Activated CD4-positive, alpha-beta T cell treated with anti-CD3 and anti-CD28 coated beads, Interleukin-2, amount 10 ng/mL, durations not matched to agents 24 days and 14 days (primary cell): ENCODE measurements around the gene C1orf21. TPM values are rescaled to one million over a fixed set of nuclear protein-coding genes. Genes with fewer than 3 reads are reported as not detected.
A peak's percentile ranks its signal among the peaks of the same experiment; 100 is the strongest.

Source experiments
- DNase-seq: peaks from one replicate; pipeline ENCODE4 v3.0.0; 2022
- H3K27ac Mint-ChIP-seq: one replicate; pipeline ENCODE4 v1.8.0; 2022; ENCODE audit warnings: mild to moderate bottlenecking, mixed read lengths
- H3K27me3 Mint-ChIP-seq: one replicate; pipeline ENCODE4 v1.8.0; 2022; ENCODE audit warnings: mixed read lengths
- H3K36me3 Mint-ChIP-seq: one replicate; pipeline ENCODE4 v1.8.0; 2022; ENCODE audit warnings: low read depth, mild to moderate bottlenecking, mixed read lengths
- H3K4me1 Mint-ChIP-seq: one replicate; pipeline ENCODE4 v1.8.0; 2021; ENCODE audit warnings: mixed read lengths
- H3K4me3 Mint-ChIP-seq: one replicate; pipeline ENCODE4 v1.8.0; 2022; ENCODE audit warnings: mild to moderate bottlenecking, moderate library complexity, mixed read lengths
- H3K9me3 Mint-ChIP-seq: one replicate; pipeline ENCODE4 v1.8.0; 2021; ENCODE audit warnings: mixed read lengths
- intact Hi-C: fragments of 100-400 bp; cut with micrococcal nuclease; formaldehyde crosslinking; loops from one replicate; pipeline ENCODE4 v1.15.1; 2023
- total RNA-seq: library from RNA; stranded (reverse); gene quantifications from 2 replicates; pipeline ENCODE4 v1.2.3, GENCODE V29; 2022

C1orf21 gene
- total RNA-seq, 1 donor from 2014 or later: 2.5 TPM

DNA sequence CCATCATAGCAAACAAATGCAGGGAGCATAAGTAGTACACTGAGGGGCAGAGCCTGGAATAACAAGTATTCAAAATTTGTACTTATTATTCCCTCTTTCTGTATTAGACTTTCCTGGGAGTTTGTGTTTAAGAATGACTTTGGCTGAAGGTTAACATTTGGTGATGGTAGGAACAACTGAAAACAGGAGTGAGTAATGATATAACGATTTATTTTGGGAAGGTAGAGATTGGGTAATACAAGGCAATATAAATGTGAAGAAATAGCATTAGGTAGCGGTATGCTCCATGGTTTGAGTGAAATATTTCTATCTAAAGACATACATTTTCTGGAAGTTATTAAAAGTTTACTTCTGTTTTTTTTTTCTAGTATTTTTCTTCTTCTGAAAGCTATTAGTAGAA, 18.5 kb upstream of the C1orf21 start:
- Mint-ChIP-seq H3K27me3 (peaks cover 12% of the 10 kb centered on the region), H3K4me1 (no peaks in the 10 kb centered on the region), H3K4me3 (no peak overlapping the region), H3K36me3 (no peaks in the 10 kb centered on the region), H3K27ac (no peak overlapping the region), H3K9me3 (no peaks in the 10 kb centered on the region)
- DNase-seq: no peak
- intact Hi-C loops: no loop called here

DNA sequence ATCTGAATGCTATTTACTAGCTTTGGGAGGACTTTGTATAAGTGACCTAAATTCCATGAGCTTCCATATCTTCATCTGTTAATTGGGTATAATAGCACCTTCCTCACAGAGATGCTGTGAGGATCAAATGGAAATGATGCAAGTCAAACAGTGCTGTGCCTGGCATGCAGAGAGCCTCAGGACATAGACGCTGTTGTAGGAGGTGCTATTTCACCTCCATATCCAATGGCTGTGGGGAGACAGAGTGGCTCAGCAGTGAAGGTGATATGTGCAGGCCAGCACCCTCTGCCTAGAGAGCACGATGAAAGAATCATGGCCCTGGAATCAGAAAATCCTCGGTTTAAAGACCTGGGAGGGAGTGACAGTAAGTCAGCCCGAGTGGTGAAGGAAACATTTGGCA, 16.0 kb upstream of the C1orf21 start:
- intact Hi-C loops: no loop called here
- H3K36me3 Mint-ChIP-seq: no peaks in the 10 kb centered on the region
- peaks cover 12% of the 10 kb centered on the region for H3K27me3 Mint-ChIP-seq
- no peaks in the 10 kb centered on the region for H3K9me3 Mint-ChIP-seq
- no peak overlapping the region for H3K27ac Mint-ChIP-seq
- H3K4me3 Mint-ChIP-seq: no peak overlapping the region
- no peaks in the 10 kb centered on the region for H3K4me1 Mint-ChIP-seq
- no peak for DNase-seq

DNA sequence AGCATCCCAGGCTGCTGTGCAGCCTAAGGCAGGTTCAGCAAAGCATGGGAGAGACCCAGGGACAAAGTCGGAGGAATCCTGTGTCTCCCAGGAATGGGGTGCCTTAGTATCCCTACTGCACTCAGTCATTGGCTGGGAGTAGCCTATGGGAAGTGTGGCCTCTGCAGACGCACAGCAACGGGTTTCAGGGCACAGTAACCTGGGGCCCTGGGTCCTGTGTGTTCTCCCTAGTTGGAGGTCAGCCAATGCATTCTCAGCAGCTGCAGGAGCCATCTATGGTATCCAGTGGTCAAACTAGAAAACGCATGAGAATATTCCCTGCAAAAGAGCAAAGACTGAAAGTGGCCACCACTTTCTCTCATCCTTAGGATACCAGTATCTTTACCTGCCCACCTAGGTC, 13.7 kb upstream of the C1orf21 start:
- no peaks in the 10 kb centered on the region for H3K36me3 Mint-ChIP-seq
- no peak for DNase-seq
- no peak overlapping the region for H3K4me3 Mint-ChIP-seq
- H3K27ac Mint-ChIP-seq: no peak overlapping the region
- intact Hi-C loops: no loop called here
- peaks cover 12% of the 10 kb centered on the region for H3K27me3 Mint-ChIP-seq
- no peaks in the 10 kb centered on the region for H3K4me1 Mint-ChIP-seq
- no peaks in the 10 kb centered on the region for H3K9me3 Mint-ChIP-seq

DNA sequence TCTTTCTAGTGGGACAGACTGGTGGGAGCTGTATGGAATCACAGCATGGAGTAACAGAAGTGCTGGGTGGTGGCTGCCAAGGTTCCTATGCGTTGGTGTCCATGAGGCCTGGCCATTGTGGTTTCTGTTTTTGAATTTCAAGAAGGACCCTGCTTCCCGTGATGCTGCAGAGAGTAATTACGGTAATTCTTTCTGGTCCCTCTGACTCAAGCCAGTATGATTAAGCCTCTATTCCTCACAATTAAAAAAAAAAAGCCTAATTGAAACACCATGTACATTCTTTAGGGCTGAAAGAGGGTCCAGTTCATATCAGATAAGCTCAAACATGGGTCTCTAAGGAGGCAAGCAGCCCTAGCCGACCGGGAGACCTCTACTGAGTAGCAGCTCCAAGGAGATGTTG, 10.5 kb upstream of the C1orf21 start:
- Mint-ChIP-seq H3K36me3 (no peaks in the 10 kb centered on the region), H3K4me1 (peaks cover 9% of the 10 kb centered on the region), H3K27me3 (peaks cover 15% of the 10 kb centered on the region), H3K4me3 (no peak overlapping the region), H3K9me3 (peaks cover 4% of the 10 kb centered on the region), H3K27ac (no peak overlapping the region)
- DNase-seq: no peak
- intact Hi-C loops: no loop called here

DNA sequence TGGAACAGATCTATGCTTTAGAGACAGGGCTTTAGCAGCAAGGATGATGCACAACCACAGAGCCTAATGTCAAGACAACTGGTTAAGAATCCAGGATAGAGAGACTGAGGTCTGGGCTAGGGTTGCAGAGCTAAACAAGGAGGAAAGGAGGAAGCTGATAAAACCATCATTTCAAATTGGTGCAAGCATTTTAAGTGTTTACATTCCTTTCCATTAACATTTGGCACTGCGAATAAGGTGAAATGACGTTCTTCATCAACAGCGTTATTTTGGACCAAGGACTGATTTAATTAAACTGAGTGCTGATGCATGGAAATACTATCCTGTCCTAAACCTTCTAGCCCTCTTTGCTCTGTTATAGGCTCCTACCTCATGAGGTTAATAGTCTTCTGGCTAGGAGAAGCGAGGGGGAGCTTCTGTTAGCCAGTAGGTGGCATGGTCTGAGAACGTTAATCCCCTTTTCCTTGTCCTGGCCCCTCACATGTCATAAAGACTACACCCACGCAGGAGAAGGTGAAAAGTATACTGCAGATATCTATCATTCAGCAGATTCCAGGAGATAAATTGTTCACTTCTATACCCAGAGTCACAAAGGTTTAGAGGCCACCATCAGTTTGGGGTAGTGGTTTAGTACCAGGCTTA, 7.6 kb upstream of the C1orf21 start:
- no peak overlapping the region for H3K4me3 Mint-ChIP-seq
- no peak overlapping the region for H3K27ac Mint-ChIP-seq
- peaks cover 34% of the 10 kb centered on the region for H3K27me3 Mint-ChIP-seq
- intact Hi-C loops: no loop called here
- peaks cover 4% of the 10 kb centered on the region for H3K9me3 Mint-ChIP-seq
- H3K4me1 Mint-ChIP-seq: peaks cover 9% of the 10 kb centered on the region
- DNase-seq: no peak
- H3K36me3 Mint-ChIP-seq: no peaks in the 10 kb centered on the region

DNA sequence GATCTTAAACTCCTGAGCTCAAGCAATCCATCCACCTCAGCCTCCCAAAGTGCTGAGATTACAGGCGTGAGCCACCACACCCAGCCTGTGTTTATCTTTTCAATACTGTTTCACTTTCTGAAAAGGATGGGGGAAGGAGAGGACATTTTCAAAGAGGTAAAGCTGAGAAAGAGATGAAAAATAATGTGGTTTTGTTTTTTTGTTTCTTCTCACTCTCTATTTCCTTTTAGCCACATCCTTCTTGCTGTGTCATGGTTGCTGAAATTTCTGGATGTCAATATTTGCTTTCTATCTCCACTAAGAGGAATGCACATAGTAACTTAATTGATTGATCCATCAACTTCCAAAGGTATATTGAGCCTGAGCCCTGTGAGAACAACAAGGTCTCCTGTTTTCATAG, 6.4 kb upstream of the C1orf21 start:
- Mint-ChIP-seq H3K4me1 (peaks cover 9% of the 10 kb centered on the region), H3K36me3 (no peaks in the 10 kb centered on the region), H3K27me3 (peaks cover 47% of the 10 kb centered on the region), H3K27ac (no peak overlapping the region), H3K4me3 (no peak overlapping the region), H3K9me3 (peaks cover 4% of the 10 kb centered on the region)
- intact Hi-C loops: no loop called here
- DNase-seq: peak; percentile 59

DNA sequence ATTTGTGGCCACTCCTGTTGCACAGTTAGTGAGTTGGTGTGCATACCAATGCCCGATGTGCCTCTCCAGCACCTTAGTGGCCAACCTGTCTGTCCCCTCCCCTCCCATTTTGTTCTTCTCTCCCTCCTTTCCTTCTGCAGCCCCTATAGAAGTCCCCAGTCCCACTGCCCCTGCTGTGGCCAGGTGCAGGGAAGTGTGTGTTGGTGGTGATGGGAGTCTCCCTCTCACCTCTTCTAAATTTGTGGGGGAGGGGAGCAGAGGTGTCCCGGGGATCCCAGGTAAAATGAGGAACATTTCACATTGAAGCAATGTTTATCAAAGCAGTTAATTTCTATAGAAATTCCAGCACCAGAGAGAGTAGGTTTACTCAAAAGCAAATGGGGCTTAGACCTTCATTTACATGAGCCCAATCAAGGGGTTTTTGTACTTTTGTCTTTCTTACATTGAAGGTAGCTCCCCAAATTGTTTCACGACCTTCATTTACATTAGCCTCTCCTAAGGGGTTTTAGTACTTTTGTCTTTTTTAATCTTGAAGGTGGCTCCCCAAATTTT, 3.0 kb upstream of the C1orf21 start:
- Mint-ChIP-seq H3K9me3 (peaks cover under 1% of the 10 kb centered on the region), H3K4me1 (peaks cover 24% of the 10 kb centered on the region), H3K4me3 (no peak overlapping the region), H3K27ac (no peak overlapping the region), H3K36me3 (no peaks in the 10 kb centered on the region), H3K27me3 (peaks cover 63% of the 10 kb centered on the region)
- intact Hi-C loops: no loop called here
- no peak for DNase-seq

DNA sequence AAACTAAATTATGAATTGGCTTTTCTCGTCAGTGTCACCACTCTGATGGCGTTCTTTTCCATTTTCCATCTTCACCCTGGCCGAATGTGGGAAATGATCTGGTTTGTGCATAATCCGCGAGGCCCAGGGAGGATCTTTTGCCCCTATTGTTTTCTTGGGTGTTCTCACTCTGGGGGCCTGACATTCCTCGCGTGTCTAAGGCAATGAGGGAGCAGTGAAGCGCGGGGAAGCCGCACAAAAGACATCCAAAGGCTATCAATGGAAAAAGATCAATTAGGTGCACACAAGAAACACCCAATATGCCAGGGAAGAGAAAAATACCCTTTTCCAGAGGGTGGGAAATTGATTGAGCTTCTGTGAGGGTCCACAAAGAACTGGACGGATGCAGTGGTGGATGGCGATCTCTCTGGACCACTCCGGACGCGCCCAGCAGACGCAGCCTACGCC, 941 bp upstream of the C1orf21 start:
- intact Hi-C loops: loop anchor here (2.0 to 5.0 kb wide), 5 partner anchors 105 to 914 kb away; partner anchors contain the start of genes ARPC5, SMG7 and TSEN15
- H3K9me3 Mint-ChIP-seq: no peaks in the 10 kb centered on the region
- no peak for DNase-seq
- no peak overlapping the region for H3K27ac Mint-ChIP-seq
- H3K27me3 Mint-ChIP-seq: peaks cover 76% of the 10 kb centered on the region
- peaks cover 19% of the 10 kb centered on the region for H3K4me1 Mint-ChIP-seq
- H3K36me3 Mint-ChIP-seq: no peaks in the 10 kb centered on the region
- peak overlapping the region; percentile 83 for H3K4me3 Mint-ChIP-seq

DNA sequence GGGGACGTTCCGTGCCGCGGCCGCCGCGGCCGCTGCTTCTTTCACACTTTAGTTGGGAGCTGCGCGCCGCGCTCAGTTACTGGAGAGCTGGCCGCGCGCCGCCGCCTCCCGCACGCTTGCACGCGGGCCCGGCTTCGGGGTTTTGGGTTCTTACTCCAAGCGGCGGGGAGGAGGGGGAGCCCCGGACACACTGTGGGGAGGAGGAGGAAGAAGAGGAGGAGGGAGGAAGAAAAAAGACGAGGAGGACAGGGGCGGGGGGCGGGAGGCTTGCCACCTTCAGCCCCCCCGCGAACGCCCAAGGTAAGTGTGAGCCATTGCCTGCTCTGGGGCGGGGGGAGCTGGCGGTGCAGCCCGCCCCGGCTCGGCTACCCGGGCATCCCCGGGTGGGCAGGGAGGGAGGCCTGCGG, 243 bp downstream of the C1orf21 start:
- H3K4me1 Mint-ChIP-seq: peaks cover 16% of the 10 kb centered on the region
- H3K4me3 Mint-ChIP-seq: peak overlapping the region; percentile 84
- DNase-seq: no peak
- no peaks in the 10 kb centered on the region for H3K9me3 Mint-ChIP-seq
- intact Hi-C loops: loop anchor here (2.0 to 5.0 kb wide), 5 partner anchors 104 to 915 kb away; partner anchors contain the start of genes ARPC5, SMG7 and TSEN15
- H3K27me3 Mint-ChIP-seq: peaks cover 80% of the 10 kb centered on the region
- no peaks in the 10 kb centered on the region for H3K36me3 Mint-ChIP-seq
- H3K27ac Mint-ChIP-seq: peak overlapping the region; percentile 83

DNA sequence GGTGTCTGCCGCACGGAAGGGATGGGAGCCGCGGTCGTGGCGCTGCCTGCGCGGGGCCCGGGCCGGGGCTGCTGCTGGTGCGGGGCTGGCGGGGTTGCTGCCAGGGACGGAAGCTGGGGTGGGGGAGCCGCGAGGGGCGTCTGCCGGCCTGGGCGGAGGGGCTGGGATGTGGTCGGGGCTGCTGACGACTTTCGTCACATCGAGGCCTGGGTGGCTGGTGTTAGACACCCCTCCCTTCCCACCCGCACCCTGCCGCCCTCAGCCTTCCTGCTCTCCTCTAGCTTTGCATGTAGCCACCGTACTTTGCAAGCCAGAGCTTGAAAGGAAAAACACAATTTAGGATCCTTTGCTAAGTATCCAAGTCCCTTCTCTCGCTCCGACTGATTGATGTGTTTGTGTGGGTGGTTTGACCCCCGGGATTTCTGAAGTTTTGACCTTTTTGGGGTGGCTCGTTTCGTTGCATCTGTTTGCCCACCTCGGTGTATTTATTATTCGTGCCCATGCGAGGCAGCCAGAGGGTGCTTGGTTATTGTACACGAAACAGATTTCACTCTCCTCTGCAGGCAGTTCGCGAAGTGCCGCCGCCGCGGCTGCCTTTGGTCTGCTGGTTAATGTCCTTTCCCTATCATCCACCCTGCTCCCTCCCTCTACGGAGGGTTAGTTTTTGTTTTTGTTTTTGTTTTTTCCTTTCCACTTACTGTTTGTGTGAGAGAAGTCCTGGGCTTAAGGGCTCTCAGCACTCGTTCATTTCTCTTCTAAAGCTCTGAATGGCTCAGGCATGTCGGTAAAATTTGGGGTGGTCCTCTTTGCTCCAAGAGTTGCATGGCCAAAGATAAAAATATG, 868 bp downstream of the C1orf21 start:
- Mint-ChIP-seq H3K27me3 (peaks cover 79% of the 10 kb centered on the region), H3K9me3 (no peaks in the 10 kb centered on the region), H3K36me3 (no peaks in the 10 kb centered on the region), H3K4me1 (peaks cover 16% of the 10 kb centered on the region), H3K27ac (peak overlapping the region; percentile 14), H3K4me3 (peak overlapping the region; percentile 84)
- intact Hi-C loops: loop anchor here (2.0 to 5.0 kb wide), 5 partner anchors 103 to 915 kb away; partner anchors contain the start of genes ARPC5, SMG7 and TSEN15
- peak; percentile 79 for DNase-seq

DNA sequence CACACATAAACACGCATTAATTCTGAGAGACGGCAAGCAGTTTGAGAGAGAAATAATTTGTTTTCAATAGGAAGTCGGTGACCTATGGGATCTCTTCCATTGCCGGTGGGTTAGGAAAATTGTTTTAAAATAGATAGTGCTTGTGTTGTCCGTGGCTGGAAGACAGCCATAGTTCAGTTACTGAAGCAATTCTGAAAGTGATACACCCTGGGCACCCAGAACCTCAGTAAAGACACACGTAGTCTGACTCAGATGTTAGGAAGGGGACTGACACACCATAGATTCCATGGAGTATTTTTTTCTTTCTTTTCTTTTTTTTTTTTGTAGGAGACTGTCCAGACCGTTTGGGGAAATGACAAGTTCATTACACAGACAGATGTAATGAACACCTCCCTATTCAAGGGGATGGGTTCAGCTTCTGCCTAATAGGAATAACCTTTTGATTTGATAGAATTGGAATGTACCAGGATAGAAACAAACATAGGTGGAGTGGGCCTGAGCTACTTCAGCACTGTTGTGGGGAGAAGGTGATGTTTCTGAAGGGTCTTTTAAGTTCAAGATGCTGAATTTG, 1.6 kb downstream of the C1orf21 start:
- Mint-ChIP-seq H3K27me3 (peaks cover 76% of the 10 kb centered on the region), H3K27ac (no peak overlapping the region)

DNA sequence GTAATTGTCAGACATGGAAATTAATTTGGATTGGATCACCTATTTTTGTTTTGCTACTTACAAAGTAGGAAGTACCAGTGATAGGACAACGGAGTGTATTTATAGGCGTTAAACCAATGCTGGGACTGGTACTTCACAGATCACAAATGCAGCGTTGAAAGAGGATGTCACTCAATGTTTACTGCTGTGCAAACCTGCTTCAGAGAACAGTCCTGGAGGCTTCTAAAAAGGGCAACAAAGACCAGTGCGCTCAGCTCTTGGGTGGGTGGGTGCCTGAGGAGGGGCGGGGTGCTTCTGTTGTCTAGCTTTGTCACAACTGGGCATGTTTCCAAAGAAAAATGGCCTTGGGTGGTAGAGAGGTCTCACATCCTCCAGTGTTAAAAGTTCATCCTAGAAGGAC, 2.1 kb downstream of the C1orf21 start:
- Mint-ChIP-seq H3K4me1 (peaks cover 16% of the 10 kb centered on the region), H3K9me3 (no peaks in the 10 kb centered on the region), H3K27ac (no peak overlapping the region), H3K36me3 (no peaks in the 10 kb centered on the region), H3K27me3 (peaks cover 71% of the 10 kb centered on the region), H3K4me3 (peak overlapping the region; percentile 84)
- intact Hi-C loops: loop anchor here (5.0 kb wide), 3 partner anchors 368 to 917 kb away; partner anchors contain the start of genes ARPC5 and SMG7
- no peak for DNase-seq

More for the DNA sequence above, 1.6 kb downstream of the C1orf21 start:
- DNase-seq: peak; percentile 60
- Mint-ChIP-seq H3K4me1 (peaks cover 16% of the 10 kb centered on the region), H3K36me3 (no peaks in the 10 kb centered on the region), H3K4me3 (peak overlapping the region; percentile 84), H3K9me3 (no peaks in the 10 kb centered on the region)
- intact Hi-C loops: loop anchor here (5.0 kb wide), 3 partner anchors 369 to 916 kb away; partner anchors contain the start of genes ARPC5 and SMG7

DNA sequence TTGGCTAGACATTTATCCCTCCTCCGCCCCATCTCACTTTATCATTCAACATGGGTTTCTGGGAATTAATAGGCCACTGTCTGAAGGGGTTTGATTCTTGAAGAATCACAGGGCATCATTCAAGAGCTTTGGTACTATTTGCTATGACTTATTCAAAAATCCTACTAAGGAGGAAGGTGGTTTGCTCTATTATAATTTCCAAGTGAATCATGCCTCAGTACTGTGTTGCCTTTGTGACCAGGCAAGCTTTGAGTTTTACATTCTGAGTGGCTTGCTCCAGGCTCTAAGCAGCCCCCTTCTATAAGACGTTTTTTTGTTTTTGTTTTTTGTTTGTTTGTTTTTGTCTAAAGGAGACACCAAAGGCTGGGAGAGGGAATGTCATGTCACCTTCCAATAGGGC, 2.6 kb downstream of the C1orf21 start:
- Mint-ChIP-seq H3K9me3 (no peaks in the 10 kb centered on the region), H3K4me3 (no peak overlapping the region), H3K27ac (no peak overlapping the region), H3K4me1 (peaks cover 16% of the 10 kb centered on the region), H3K36me3 (no peaks in the 10 kb centered on the region), H3K27me3 (peaks cover 68% of the 10 kb centered on the region)
- no peak for DNase-seq
- intact Hi-C loops: loop anchor here (5.0 kb wide), 3 partner anchors 368 to 917 kb away; partner anchors contain the start of genes ARPC5 and SMG7
